GM10248 (cell line): ENCODE measurements around the gene PSMD14.

Experiments used
- CTCF ChIA-PET: fragments of 300-600 bp; sonication (Branson Sonifier 250); formaldehyde crosslinking; extraction: SDS; loops from one replicate; lab custom pipeline; 2021; ENCODE audit warnings: antibody characterized with exemption; lab: Yijun Ruan, JAX
- POLR2A ChIA-PET: fragments of 350-650 bp; sonication (Branson Sonifier 250); formaldehyde crosslinking; extraction: SDS; loops from one replicate; lab custom pipeline; 2020; ENCODE audit warnings: antibody characterized with exemption; lab: Yijun Ruan, JAX
- DNase-seq: peaks from one replicate; pipeline ENCODE4 v3.0.0; 2012; ENCODE audit errors: extremely low spot score
- CTCF ChIP-seq: IDR thresholded peaks from 2 replicates; pipeline ENCODE4 v1.5.1; 2012; ENCODE audit warnings: mild to moderate bottlenecking, low read depth; ENCODE audit errors: extremely low read depth, missing control alignments, control extremely low read depth

PSMD14 gene

GRCh38 chr2:161416708-161417437 is 108.6 kb downstream of the PSMD14 start:
- POLR2A ChIA-PET: no interaction called here
- TF ChIP-seq CTCF: no peak
- CTCF ChIA-PET: interaction anchor here (0.9 kb wide), 1 partner anchor 12 kb away, joined by 3 read pairs; no protein-coding TSS in a partner anchor
- DNase-seq: peak; percentile 26

- ChIA-PET POLR2A (interaction anchor here (0.5 kb wide), 1 partner anchor 282 kb away, joined by 3 read pairs; no protein-coding TSS in a partner anchor), CTCF (no interaction called here)
- no peak for TF ChIP-seq CTCF
- DNase-seq: no peak
Observed at GRCh38 chr2:161417438-161418274, 109.4 kb downstream of the PSMD14 start.

GRCh38 chr2:161418275-161418714 is 110.1 kb downstream of the PSMD14 start:
- POLR2A ChIA-PET: interaction anchor here (0.5 kb wide), 1 partner anchor 283 kb away, joined by 3 read pairs; no protein-coding TSS in a partner anchor
- TF ChIP-seq CTCF: no peak
- CTCF ChIA-PET: no interaction called here
- no peak for DNase-seq

GRCh38 chr2:161418715-161419637 is 110.8 kb downstream of the PSMD14 start:
- CTCF ChIA-PET: no interaction called here

GRCh38 chr2:161419638-161420190 is 111.5 kb downstream of the PSMD14 start:
- no peak for TF ChIP-seq CTCF
- DNase-seq: no peak
- ChIA-PET POLR2A (no interaction called here), CTCF (interaction anchor here (2.5 kb wide), 1 partner anchor 11 kb away, joined by 7 read pairs; no protein-coding TSS in a partner anchor)

More at GRCh38 chr2:161418715-161419637, 110.8 kb downstream of the PSMD14 start:
- POLR2A ChIA-PET: no interaction called here
- DNase-seq: peak; percentile 20
- no peak for TF ChIP-seq CTCF
